Measurements from ENCODE around the gene CNTN6. TPM values are rescaled to one million over a fixed set of nuclear protein-coding genes. Genes with fewer than 3 reads are reported as not detected.

CNTN6 gene
- total and polyA plus RNA-seq, 2 of the 4 experiments (the other 2 are of a cell fraction): not detected

DNA sequence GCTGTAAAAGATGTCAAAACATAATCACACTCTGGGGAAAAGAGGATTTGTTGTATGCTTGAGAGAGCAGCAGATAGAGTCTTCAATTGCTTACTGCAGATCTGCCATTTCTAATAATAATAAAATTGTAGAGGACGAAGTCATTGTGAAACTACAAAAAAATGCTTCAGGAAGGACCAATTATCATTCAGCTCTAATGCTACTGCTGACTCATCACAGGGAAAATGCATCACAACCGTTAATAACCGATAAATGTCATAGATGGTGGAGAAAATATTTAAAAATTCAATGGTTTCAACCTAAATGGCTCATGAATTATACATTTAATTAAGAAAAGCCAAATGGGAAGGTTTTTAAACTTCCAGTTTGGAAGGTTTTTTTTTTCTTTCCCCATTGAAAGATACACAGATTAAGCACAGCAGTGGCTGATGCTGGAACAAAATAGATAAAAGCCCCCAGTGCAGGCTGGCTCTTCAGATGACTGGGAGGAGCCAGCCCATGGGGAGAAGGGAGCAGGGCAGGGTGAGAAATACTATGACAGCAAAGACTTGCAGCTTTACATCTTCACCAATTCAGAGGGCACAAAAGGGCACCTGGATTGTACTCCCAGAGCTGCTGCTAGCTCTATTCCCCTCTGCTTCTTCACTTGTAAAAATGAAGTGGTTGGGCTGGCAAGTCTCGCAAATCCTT lies 196.1 kb downstream of the CNTN6 start:
- Histone ChIP-seq H2BK120ac (ENCODE audit: low read depth, low read length) (no peak overlapping the region), H3K27me3 (ENCODE audit: control insufficient read depth, insufficient read depth, low read length) (no peaks in the 10 kb centered on the region), H3K9me1 (ENCODE audit: insufficient read depth, low read length) (no peaks in the 10 kb centered on the region), H3K4me1 (ENCODE audit: control insufficient read depth, insufficient read depth, low read length) (no peaks in the 10 kb centered on the region), H3K4me2 (ENCODE audit: low read depth, low read length) (no peak overlapping the region), H3K36me3 (ENCODE audit: control insufficient read depth, insufficient read depth, low read length) (no peaks in the 10 kb centered on the region), H2BK5ac (ENCODE audit: low read depth, low read length, poor library complexity, severe bottlenecking) (no peak overlapping the region), H2AK9ac (replicated peaks; ENCODE audit: low read depth, low read length, poor library complexity) (no peak overlapping the region), H4K5ac (ENCODE audit: low read depth, low read length) (no peak overlapping the region), H4K91ac (ENCODE audit: insufficient read depth, low read depth, low read length) (no peak overlapping the region), H3K79me1 (ENCODE audit: low read depth in 1 of 2, low read length in 2 of 2) (no peaks in the 10 kb centered on the region), H4K20me1 (ENCODE audit: insufficient read depth, low read length) (no peaks in the 10 kb centered on the region), H4K8ac (ENCODE audit: low read depth in 2 of 2, low read length in 2 of 2) (no peak overlapping the region), H3K18ac (ENCODE audit: low read depth, low read length) (no peak overlapping the region), H3K14ac (replicated peaks; ENCODE audit: low read depth, low read length) (no peak overlapping the region), H3K9ac (ENCODE audit: low read depth, low read length) (no peak overlapping the region), H3K27ac (ENCODE audit: insufficient read depth, low read length) (no peak overlapping the region), H3K4ac (ENCODE audit: low read depth, low read length) (no peak overlapping the region), H2AFZ (replicated peaks; ENCODE audit: low read length, poor library complexity) (no peak overlapping the region), H3K23ac (ENCODE audit: low read depth, low read length) (no peak overlapping the region), H2BK15ac (ENCODE audit: low read depth, low read length) (no peak overlapping the region), H3K56ac (ENCODE audit: extremely low read depth, insufficient read depth, low read length) (no peak overlapping the region), H3K4me3 (ENCODE audit: insufficient read depth, low read depth, low read length) (no peak overlapping the region), H3K9me3 (ENCODE audit: control insufficient read depth, insufficient read depth, low read length) (peaks cover 7% of the 10 kb centered on the region; the same call in 1 of the 2 replicates), H2BK20ac (ENCODE audit: low read depth, low read length) (no peak overlapping the region), H2AK5ac (ENCODE audit: low read depth, low read length) (no peak overlapping the region)
- no peak for ATAC-seq (ENCODE audit: low read depth)
- BruUV-seq (replicated peaks): no TSS peak
- TF ChIP-seq CHD1 (IDR thresholded peaks at IDR 0.05; ENCODE audit: low read depth, low read length): no peak
- no peak for TF ChIP-seq CEBPB (IDR thresholded peaks at IDR 0.05; ENCODE audit: low read depth, low read length)
- TF ChIP-seq MXI1 (IDR thresholded peaks at IDR 0.05; ENCODE audit: borderline replicate concordance, low read depth, low read length): no peak
- TF ChIP-seq POLR2A (IDR thresholded peaks at IDR 0.05; ENCODE audit: low read depth, low read length): no peak
- TF ChIP-seq, protein P1, sequence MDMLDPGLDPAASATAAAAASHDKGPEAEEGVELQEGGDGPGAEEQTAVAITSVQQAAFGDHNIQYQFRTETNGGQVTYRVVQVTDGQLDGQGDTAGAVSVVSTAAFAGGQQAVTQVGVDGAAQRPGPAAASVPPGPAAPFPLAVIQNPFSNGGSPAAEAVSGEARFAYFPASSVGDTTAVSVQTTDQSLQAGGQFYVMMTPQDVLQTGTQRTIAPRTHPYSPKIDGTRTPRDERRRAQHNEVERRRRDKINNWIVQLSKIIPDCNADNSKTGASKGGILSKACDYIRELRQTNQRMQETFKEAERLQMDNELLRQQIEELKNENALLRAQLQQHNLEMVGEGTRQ (IDR thresholded peaks at IDR 0.05; ENCODE audit: low read depth, low read length): no peak
- TF ChIP-seq, protein P2, sequence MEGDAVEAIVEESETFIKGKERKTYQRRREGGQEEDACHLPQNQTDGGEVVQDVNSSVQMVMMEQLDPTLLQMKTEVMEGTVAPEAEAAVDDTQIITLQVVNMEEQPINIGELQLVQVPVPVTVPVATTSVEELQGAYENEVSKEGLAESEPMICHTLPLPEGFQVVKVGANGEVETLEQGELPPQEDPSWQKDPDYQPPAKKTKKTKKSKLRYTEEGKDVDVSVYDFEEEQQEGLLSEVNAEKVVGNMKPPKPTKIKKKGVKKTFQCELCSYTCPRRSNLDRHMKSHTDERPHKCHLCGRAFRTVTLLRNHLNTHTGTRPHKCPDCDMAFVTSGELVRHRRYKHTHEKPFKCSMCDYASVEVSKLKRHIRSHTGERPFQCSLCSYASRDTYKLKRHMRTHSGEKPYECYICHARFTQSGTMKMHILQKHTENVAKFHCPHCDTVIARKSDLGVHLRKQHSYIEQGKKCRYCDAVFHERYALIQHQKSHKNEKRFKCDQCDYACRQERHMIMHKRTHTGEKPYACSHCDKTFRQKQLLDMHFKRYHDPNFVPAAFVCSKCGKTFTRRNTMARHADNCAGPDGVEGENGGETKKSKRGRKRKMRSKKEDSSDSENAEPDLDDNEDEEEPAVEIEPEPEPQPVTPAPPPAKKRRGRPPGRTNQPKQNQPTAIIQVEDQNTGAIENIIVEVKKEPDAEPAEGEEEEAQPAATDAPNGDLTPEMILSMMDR (conservative IDR thresholded peaks at IDR 0.05; ENCODE audit: low read depth, low read length): no peak
- TF ChIP-seq NFE2L2 (IDR thresholded peaks at IDR 0.05; ENCODE audit: low read depth, low read length): no peak
- POLR2A ChIA-PET (ENCODE audit: unreplicated experiment): no interaction called here
- dilution Hi-C loops (cut with HindIII; ENCODE audit: low sequenced_read_pairs, unreplicated experiment): no loop called here
- no CpG with 5 or more reads among the region's 4 CpGs for WGBS, 2 experiments (ENCODE audit: extremely low coverage in 2 of 2, insufficient read length in 1 of 2)
- CTCF ChIA-PET: no interaction called here
- in situ Hi-C loops (cut with MboI; ENCODE audit: low sequenced_read_pairs): no loop called here
- DNase-seq: no peak
- intact Hi-C loops (cut with micrococcal nuclease): no loop called here
